ENCODE measurements around the gene TAS2R4.
"Not testable (repeated sequence)": the region's sequence is repeated elsewhere in the genome, so short reads cannot be mapped to it uniquely, and the experiment has no call there.

Gene TAS2R4

GRCh38 chr7:141739250-141739649, 37.2 kb upstream of the TAS2R4 start:
- TF ChIP-seq CTCF (IDR thresholded peaks at IDR 0.05): no peak
- DNase-seq (ENCODE audit: low spot score): no peak
- Histone ChIP-seq H3K27ac (no peak overlapping the region), H3K4me3 (peak overlapping the region; percentile 88)

GRCh38 chr7:141742229-141742628, 34.2 kb upstream of the TAS2R4 start:
- TF ChIP-seq CTCF (IDR thresholded peaks at IDR 0.05): no peak
- Histone ChIP-seq H3K27ac (no peak overlapping the region), H3K4me3 (no peak overlapping the region)
- DNase-seq (ENCODE audit: low spot score): no peak

GRCh38 chr7:141744131-141744530, 32.3 kb upstream of the TAS2R4 start:
- H3K27ac ChIP-seq: no peak overlapping the region
- TF ChIP-seq CTCF (IDR thresholded peaks at IDR 0.05): no peak
- H3K4me3 ChIP-seq: no peak overlapping the region
- DNase-seq (ENCODE audit: low spot score): no peak

GRCh38 chr7:141748396-141748795, 28.1 kb upstream of the TAS2R4 start:
- Histone ChIP-seq H3K4me3 (no peak overlapping the region), H3K27ac (no peak overlapping the region)
- DNase-seq (ENCODE audit: low spot score): no peak
- TF ChIP-seq CTCF (IDR thresholded peaks at IDR 0.05): no peak

- H3K27ac ChIP-seq; DNase-seq (ENCODE audit: low spot score); H3K4me3 ChIP-seq: not testable (repeated sequence)
Observed at GRCh38 chr7:141751904-141752303, 24.6 kb upstream of the TAS2R4 start.

GRCh38 chr7:141752634-141753033, 23.8 kb upstream of the TAS2R4 start:
- TF ChIP-seq CTCF (IDR thresholded peaks at IDR 0.05): no peak
- Histone ChIP-seq H3K4me3 (no peak overlapping the region), H3K27ac (no peak overlapping the region)
- DNase-seq (ENCODE audit: low spot score): no peak

- no peak for DNase-seq (ENCODE audit: low spot score)
- Histone ChIP-seq H3K4me3 (no peak overlapping the region), H3K27ac (no peak overlapping the region)
- TF ChIP-seq CTCF (IDR thresholded peaks at IDR 0.05): no peak
Observed at GRCh38 chr7:141754939-141755338, 21.5 kb upstream of the TAS2R4 start.

- no peak for TF ChIP-seq CTCF (IDR thresholded peaks at IDR 0.05)
- Histone ChIP-seq H3K4me3 (no peak within 1 kb of the TSS), H3K27ac (no peak within 1 kb of the TSS)
- DNase-seq (ENCODE audit: low spot score): no peak
Observed at GRCh38 chr7:141763797-141764196, 12.7 kb upstream of the TAS2R4 start, which contains the start of gene TAS2R3. TAS2R3 (plus strand) TSS chr7:141764097; CDS start chr7:141764159, 62 bp downstream.

GRCh38 chr7:141770083-141770583, 6.3 kb upstream of the TAS2R4 start:
- DNase-seq (ENCODE audit: low spot score); H3K27ac ChIP-seq; H3K4me3 ChIP-seq: not testable (repeated sequence)
